Gastrocnemius medialis (tissue), 4 donors: ENCODE results near the gene AJUBA.

ENCODE experiments used
- CTCF ChIP-seq, 5 experiments: fragments of 450-650 bp in 3 of 5; fragments of 200-600 bp in 2 of 5; sonication (generic) in 2 of 5; IDR thresholded peaks in 4 of 5; conservative IDR thresholded peaks in 1 of 5; 1 replicate in 4 of 5; 2 replicates in 1 of 5; pipeline ENCODE4 v1.5.1; 2016 to 2019; ENCODE audit warnings: antibody characterized with exemption in 5 of 5, mild to moderate bottlenecking in 3 of 5, moderate library complexity in 3 of 5
- POLR2A ChIP-seq, 2 donors: fragments of 450-650 bp; IDR thresholded peaks; one replicate each; pipeline ENCODE4 v1.6.1; 2017; ENCODE audit warnings: antibody characterized with exemption in 2 of 2, mild to moderate bottlenecking in 2 of 2, moderate library complexity in 2 of 2

- TF ChIP-seq POLR2A (IDR thresholded peaks at IDR 0.05) (no peak), CTCF (IDR thresholded peaks at IDR 0.05 in 4 of 5, conservative IDR thresholded peaks at IDR 0.05 in 1 of 5) (no peak)
Measured at GRCh38 chr14:22976620-22977433, 5.5 kb downstream of the AJUBA start.
